Uterus (tissue), 2 donors: ENCODE results near the gene GSTA4.
"Not testable (repeated sequence)": the region's sequence is repeated elsewhere in the genome, so short reads cannot be mapped to it uniquely, and the experiment has no call there.

Experiments
- CTCF ChIP-seq, 4 experiments: fragments of 200-600 bp in 2 of 4; fragments of 450-650 bp in 2 of 4; sonication (generic) in 2 of 4; IDR thresholded peaks; one replicate each; pipeline ENCODE4 v1.5.1; 2016 to 2019; ENCODE audit warnings: antibody characterized with exemption in 4 of 4, mild to moderate bottlenecking in 2 of 4, moderate library complexity in 1 of 4
- POLR2A ChIP-seq, 2 donors: fragments of 450-650 bp; IDR thresholded peaks; one replicate each; pipeline ENCODE4 v1.6.1; 2016; ENCODE audit warnings: antibody characterized with exemption in 2 of 2, mild to moderate bottlenecking in 1 of 2, moderate library complexity in 1 of 2

- TF ChIP-seq POLR2A, CTCF (IDR thresholded peaks at IDR 0.05): not testable (repeated sequence)
Measured at GRCh38 chr6:52960211-52960610, 34.9 kb downstream of the GSTA4 start.
